GM03348 (cell line): ENCODE data around the gene CD177.
"Not testable (repeated sequence)": the region's sequence is repeated elsewhere in the genome, so short reads cannot be mapped to it uniquely, and the experiment has no call there.

Experiments used
- DNase-seq: peaks from one replicate; pipeline ENCODE4 v3.0.0; 2012; ENCODE audit warnings: low spot score

The CD177 gene, protein sequence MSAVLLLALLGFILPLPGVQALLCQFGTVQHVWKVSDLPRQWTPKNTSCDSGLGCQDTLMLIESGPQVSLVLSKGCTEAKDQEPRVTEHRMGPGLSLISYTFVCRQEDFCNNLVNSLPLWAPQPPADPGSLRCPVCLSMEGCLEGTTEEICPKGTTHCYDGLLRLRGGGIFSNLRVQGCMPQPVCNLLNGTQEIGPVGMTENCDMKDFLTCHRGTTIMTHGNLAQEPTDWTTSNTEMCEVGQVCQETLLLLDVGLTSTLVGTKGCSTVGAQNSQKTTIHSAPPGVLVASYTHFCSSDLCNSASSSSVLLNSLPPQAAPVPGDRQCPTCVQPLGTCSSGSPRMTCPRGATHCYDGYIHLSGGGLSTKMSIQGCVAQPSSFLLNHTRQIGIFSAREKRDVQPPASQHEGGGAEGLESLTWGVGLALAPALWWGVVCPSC

DNA sequence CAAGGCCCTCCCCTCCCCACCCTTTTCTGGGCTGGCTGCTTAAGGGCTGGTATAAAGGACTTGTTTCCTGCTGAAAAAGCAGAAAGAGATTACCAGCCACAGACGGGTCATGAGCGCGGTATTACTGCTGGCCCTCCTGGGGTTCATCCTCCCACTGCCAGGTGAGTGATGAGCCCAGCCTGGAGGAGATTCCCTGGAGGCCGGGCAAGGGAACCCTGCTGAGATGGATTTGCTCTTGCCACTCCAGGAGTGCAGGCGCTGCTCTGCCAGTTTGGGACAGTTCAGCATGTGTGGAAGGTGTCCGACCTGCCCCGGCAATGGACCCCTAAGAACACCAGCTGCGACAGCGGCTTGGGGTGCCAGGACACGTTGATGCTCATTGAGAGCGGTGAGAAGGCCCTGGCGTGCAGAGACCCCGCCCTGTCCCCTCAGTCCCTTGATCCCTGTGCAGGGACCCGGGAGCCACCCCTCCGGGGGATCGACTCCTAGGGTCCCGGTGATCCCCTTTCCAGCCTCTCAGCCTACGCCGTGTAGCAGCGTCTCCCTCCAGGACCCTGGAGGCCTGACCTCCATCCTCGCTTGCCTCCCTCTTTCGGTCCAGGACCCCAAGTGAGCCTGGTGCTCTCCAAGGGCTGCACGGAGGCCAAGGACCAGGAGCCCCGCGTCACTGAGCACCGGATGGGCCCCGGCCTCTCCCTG is at the start of gene CD177:
Gene CD177, plus strand, starts transcription at position 81 of the 699 bp plus-strand sequence. Its CDS starts 29 bp downstream, at position 110.
- DNase-seq = peak; percentile 14

DNA sequence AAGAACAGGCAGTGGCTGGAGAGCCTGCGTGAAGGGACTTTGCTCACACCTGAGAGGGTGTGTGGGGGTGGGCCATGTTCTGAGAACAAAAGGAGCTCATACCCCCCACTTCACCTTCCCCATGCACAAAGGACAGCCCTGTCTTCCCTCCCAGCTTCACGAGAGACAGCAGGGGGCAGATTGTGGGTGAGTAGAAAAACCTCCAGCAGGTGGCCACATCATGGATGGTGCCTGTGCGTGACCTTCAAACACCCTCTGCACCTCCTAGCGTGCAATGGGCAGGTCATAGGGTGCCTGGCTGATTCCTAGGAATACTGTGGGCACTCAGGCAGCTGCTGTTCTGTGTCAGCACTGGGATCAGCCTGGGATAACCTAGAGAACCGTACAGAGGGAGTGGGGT is 47.8 kb upstream of the CD177 start:
- no peak for DNase-seq

DNA sequence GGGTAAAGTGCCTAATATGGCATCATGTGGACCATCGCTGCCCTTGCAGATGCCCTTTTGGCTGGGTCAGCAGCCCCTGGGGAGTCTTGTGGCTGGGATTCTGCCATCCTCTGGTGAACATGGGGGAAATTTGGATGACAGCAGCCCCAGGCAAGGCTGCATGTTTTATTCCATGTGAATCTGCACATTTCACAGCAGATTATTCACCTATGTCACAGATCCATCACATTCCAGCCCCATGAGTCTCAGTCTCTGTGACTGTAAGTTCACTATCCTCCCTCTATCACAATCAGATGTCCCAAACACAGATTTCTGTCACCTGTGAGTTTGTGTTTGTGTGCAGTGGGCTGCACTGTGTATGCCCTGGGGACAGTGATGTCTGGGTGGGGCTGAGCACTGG is 47.4 kb upstream of the CD177 start:
- DNase-seq = peak; percentile 26

DNA sequence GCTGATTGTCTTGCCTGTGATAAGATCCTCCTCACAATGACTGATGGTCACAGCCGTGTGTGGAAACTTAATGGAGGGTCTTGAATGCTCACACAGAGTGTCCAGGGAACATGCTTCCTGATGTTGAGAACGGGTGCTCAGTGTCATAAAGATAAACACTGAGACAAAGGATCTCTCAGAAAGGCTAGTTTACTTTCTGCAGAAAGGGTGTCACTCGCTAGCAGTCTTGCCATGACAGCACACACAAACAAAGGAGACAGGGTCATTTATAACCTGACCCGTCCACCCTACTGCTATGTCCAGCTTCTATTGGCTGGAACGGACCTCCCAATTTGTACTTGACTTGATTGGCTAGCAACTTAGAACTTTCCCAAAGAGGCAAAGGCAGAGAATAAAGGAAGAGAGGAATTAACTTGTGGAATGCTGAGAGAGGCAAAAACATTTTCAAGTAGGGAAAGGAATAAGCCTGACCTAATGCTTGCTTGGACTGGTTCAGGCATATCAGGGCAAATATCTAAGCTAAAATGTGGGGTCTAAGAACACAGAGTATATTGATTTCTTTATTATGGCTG is 45.2 kb upstream of the CD177 start:
- DNase-seq = no peak

DNA sequence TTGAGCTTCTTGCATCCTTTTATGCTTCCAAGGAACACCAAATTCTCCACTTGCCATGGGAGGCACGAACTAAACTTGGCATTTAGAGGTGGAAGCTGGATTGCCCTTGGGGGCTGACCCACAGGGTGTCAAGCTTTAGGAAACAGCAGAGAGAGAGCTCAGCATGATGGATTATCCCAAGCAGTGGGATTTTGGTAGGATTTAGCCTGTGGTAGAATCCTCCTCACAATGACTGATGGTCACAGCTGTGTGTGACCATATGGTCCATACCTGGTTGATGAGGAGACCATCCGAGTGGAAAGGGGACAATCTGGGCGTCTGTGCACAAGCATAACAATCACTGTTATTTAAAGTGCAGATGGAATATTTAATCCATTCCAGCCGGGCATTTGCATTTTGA is 44.0 kb upstream of the CD177 start:
- DNase-seq = no peak

DNA sequence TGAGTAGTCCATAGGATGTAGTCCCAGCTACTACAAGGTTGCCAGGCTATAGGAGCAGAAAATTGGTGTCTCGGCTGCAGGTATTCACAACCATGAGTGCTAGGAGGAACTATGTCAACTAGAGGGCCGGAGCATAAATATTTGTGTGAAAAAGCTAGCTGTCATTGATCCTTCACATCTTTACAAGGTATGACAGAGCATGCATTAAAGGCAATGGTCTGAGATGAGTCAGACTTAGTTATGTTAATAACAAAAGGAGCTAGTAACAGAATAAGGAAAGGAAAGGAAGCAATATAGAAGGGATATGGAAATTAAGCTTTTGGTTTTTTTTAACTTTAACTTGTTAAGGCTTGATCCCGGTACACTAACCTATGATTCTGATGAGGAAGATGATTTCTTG is 43.3 kb upstream of the CD177 start:
- DNase-seq = no peak

DNA sequence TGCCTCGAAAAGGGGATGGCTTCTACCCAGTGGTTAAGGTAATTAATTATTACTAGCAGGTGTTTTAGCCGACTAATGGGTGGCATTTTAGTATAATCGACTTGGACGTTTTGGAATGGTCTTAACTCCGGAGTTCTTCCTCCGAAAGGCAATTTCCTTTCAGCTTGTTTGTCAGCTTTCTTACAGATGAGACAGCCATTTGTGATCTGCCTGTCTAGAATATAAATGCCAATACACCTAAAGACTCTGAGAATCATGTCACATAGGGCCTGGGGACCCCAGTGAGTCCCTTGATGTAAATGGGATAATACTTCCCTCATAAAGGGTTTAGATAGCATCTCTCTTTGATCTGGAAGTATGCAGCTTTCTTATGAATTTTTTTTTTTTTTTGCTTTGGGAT is 42.2 kb upstream of the CD177 start:
- no peak for DNase-seq

DNA sequence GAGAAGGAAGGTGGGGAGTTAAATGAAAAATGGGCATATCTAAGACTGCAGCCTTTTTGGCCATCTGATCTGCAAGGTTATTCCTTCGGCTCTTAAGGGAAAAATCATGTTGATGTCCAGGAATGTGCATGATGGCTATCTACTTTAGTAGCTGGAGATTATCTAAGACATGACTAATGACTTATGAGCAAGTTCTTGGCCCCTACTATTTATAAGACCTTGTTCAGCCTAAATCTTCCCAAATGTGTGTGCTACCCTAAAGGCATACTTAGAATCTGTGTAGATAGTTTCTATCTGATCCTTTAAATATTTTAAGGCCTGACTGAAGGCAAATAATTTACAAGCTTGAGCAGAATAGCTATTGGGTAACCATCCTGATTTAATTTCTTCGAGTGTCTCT is 41.8 kb upstream of the CD177 start:
- no peak for DNase-seq

DNA sequence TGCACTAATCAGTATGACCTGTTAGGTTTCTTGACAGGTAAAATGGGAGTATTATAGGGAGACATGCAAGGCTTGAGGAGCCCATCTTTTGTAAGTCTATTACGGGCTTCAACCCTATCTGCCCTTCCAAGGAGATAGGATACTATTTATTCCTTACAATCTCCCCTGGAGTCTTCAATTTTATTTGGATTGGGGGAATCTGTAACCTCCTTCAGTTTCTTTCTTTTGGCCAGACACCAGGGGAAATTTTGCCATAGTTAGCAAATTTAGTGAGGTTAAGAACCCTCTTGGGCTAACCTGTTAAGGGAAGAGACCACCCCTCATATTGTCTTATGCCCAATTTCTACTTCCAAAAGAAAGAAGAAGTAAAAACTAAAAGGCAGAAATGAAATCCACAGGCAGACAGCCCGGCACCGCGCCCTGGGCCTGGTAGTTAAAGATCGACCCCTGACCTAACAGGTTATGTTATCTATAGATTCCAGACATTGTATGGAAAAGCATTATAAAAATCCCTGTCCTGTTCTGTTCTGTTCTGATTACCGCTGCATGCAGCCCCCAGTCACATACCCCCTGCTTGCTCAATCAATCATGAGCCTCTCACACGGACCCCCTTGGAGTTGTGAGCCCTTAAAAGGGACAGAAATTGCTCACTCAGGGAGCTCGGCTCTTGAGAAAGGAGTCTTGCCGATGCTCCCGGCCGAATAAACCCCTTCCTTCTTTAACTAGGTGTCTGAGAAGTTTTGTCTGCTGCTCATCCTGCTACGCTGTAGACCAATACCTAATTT is 39.6 kb upstream of the CD177 start:
- no peak for DNase-seq

DNA sequence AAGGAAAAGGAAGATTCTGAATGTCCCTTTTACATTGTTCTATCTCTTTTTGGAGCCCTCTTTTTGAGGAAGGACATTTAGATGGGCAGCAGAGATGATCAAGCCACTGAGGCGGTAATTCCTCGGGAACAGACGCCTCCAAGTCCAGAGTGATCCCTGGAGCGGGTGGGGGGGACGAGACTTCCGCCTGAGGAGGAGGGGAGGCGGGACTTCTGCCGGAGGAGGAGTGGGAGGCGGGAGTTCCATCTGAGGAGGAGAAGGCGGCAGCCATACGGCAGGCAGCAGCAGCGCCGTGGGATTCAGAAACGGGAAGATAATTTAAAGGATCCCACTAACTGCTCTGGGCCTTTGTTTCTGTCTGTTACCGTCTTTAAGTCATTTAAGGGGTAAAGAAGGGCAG is 37.6 kb upstream of the CD177 start:
- DNase-seq = no peak

DNA sequence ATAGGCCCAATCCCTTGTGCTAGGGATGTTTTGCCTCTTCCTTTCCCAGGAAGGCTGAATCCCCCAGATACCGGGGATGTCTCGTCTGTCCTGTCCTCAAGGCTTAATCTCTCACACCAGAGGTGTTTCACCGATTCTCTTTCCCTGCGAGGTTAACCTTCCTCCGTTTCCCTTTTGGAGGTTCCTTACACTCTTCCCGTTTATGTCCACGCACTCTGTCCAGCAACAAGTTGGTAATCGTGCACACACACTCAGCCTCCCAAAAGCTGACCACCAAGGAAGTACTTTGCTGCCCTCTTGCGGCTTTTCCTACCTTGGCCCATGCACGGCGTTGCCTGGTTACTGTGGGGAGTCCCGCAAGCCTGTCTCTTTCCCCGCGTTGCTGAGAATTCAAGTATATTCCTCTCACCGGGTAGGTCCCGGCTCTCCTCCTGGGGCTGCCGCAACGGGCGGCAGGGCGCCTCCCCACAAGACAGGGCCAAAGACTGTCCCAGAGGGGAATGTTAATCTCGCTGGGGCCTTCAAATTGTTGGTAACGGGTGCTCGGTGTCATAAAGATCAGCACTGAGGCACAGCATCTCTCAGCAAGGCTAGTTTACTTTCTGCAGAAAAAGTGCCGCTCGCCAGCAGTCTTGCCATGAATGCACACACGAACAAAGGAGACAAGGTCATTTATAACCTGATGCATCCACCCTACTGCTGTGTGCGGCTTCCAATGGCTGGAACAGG is 36.7 kb upstream of the CD177 start:
- peak; percentile 57 for DNase-seq

DNA sequence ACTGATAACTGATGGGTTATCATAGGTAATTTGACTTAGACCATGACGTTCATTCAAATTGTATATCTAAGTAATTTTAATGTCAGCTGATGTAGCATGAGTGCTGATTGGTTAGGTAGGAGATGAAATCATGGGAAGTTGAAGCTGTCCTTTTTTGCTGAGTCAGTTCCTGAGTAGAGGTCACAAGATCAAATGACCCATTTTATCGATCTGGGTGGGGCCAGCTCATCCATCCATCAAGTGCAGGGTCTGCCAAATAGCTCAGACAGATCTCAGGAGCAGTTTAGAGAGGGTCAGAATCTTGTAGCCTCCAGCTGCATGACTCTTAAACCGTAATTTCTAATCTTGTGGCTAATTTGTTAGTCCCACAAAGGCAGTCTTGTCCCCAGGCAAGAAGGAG is 35.3 kb upstream of the CD177 start:
- DNase-seq = no peak

DNA sequence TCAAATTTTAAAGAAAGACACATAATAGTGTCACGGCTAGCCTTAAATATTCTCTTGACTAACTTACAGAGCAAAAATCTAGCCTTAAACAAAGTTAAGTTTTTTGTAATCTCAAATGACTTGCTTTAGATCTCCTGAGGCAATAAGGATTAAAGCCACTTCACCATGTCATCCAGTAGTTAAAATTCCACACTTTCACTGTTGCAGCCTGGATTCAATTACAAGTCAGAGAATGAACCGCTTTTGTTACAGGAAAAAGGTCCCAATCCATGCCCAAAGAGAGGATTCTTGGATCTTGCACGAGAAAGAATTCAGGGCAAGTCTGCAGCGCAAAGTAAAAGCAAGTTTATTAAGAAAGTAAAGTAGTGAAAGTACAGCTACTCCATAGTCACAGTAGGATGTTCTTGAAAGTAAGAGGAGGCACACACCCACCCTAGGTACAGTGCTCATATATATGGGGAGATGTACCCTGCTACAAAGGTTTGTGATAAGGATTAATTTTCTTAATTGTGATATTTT is 34.6 kb upstream of the CD177 start:
- DNase-seq = no peak

DNA sequence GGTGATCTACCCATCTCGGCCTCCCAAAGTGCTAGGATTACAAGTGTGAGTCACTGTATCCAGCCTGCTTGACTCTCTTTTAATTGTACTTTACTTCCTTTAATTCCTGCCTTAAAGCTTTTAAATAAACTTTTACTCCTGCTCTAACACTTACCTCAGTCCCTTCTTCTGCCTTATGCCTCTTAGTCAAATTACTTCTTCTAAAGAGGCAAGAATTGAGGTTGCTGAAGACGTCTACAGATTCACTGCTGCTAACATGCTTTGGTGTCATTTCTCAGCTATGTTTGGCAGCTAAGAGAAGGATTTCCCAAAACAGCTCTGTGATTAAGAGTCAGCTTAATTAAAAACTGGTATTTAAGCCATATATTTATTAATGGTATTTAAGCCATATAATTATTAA is 32.9 kb upstream of the CD177 start:
- no peak for DNase-seq

DNA sequence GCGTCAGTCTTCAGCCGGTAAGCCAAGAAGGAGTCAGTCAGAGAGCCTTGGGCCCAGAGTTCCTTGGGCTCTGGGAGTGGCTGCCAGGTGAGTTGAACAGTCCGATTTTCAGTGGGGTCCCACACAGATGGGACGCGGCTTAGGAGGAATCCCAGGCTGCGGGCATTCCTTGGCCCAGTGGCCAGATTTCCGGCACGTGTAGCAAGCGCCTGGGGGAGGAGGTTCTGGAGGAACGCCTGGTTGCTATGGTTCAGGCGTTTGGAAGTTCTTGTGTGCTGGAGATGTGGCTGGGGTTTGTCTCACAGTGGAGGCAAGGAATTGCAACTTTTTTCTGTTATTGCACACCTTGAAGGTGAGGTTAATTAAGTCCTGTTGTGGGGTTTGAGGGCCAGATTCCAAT is 26.7 kb upstream of the CD177 start:
- DNase-seq = not testable (repeated sequence)

DNA sequence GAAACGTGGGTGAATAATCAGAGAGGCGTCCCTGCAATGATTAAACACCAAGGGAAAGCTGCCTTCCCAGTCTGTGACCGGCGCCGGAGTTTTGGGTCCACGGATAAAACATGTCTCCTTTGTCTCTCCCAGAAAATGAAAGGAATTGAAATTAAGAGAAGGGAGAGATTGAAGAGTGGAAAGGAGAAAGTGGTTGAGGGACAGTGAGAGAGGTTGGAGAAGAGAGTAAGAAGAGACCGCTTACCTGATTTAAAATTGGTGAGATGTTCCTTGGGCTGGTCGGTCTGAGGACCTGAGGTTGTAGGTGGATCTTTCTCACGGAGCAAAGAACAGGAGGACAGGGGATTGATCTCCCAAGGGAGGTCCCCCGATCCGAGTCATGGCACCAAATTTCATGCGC is 24.9 kb upstream of the CD177 start:
- DNase-seq = not testable (repeated sequence)

DNA sequence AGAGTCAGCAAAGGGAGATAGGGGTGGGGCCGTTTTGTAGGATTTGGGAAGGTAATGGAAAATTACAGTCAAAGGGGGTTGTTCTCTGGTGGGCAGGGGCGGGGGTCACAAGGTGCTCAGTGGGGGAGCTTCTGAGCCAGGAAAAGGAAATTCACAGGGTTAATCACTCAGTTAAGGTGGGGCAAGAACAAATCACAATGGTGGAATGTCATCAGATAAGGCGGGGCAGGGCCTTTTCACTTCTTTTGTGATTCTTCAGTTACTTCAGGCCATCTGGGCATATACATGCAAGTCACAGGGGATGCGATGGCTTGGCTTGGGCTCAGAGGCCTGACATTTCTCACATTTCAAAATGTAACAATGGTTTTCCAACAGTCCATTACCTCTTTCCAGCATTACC is 24.4 kb upstream of the CD177 start:
- not testable (repeated sequence) for DNase-seq

DNA sequence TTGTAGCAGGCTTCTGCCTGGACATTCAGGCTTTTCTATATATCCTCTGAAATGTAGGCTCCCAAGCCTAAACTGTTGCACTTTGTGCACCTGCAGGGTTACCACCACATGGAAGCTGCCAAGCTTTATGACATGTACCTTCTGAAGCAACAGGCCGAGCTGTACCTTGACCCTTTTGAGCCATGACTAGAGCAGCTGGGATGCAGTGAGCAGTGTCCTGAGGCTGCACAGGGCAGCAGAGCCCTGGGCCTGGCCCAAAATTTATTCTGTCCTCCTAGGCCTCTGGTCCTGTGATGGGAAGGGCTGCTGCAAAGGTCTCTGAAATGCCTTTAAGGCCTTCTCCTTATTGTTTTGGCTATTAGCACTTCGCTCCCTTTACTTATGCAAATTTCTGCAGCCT is 23.5 kb upstream of the CD177 start:
- DNase-seq = no peak

DNA sequence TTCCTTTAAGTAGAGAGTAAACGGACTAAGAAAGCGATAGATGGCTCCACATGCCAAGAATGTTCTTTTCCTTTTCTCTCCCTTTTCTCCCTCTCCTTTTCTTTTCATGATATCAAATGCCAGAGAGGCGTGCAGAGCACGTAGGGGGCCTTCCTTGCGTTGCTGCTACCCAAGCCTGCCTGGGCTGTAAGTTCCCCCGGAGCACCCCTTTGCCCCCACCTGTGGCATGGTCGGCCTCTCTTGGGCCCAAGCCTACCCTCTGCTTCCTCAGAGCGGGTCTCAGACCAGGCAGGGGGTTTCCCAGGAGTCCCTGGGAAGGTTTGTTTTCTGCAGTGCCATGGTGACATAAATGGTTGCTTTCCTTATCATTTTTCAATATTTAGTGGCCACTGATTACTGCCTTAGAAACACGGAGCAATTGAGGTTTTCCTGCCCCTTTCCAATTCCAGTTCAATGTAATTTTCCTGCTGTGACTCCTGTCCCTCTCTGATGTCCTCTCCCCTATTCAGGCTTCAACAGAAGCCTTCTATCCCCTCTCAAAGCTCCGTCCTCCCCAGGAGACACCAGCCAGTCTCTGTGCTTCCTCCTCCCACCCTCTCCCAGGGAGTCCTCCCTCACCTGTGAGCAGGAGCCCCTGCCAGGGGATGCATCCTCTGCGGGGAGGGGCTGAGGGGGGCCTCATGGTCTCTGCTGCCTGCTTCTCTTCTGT is 22.6 kb upstream of the CD177 start:
- no peak for DNase-seq

DNA sequence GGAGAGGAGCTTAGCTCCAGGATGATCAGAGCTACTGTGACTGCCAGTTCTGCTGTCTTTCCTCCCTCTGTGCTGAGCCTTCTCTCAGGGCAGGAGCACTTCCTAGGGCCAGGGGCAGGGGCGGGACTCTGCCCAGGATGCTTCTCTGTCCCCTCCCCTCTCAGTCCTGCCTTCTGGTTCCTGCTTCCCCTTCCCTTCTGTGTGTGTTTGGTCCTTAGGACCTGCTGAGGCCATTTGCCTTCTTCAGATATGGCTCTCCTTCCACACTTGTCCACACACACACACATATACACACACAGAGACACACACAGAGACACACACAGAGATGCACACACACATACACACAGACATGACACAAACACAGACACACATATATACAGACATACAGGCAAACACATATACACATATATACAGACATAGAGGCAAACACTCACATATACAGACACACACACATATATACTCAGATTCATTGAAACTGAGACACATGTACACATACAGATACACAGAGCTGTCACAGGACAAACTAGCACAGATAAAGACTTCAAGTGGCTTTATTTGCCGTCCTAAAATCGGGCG is 22.0 kb upstream of the CD177 start:
- DNase-seq = no peak
